Measurements from ENCODE around the gene MED29. TPM values are rescaled to one million over a fixed set of nuclear protein-coding genes. Genes with fewer than 3 reads are reported as not detected.
A peak's percentile ranks its signal among the peaks of the same experiment; 100 is the strongest.

MED29 gene
- total and polyA plus RNA-seq, 2 donors (not counting 1 experiment from before 2014, with no cell fraction given): 23.0 to 28.9 TPM

DNA sequence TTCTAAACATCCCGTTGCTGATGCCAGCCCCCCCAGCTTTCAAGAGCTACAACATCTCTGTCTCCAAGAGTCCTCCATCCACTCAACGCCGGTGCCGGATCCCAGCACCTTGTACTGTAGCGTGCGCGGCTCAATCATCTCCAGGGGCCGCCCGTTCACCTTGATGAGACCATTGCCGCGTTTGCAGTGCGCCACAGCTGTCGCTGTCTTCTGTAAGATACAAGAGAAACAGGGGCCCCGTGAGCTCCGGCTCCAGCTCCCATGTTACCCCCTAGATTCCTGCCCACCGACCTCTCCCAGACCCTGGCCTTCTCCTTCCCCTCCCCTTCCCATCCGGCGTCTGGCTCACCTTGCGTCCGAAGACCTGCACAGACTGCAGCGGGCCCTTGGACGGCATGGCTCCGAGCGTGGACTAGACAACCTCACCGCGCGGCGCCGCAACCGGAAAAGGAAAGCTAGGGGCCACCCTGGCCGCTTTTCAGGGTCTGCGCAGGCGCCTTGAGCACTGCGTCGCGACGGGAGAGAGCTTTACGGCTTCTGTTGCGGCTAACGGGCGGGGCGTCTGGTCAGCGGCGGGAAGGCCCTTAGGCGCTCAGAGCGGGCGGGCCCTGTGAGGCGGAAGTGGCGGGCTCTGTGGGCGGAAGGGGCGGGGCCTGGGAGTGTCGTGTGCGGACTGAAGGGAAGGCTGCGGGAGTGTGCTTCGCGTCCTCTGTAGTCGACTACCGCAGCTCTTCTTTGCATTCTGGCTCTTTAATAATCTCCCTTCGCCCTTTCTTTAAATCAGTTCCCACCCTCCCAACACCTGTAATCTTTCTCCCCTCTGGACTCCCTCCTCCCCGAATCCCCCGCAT is 44.5 kb downstream of the MED29 start, which contains the start of gene RPS16:
Gene RPS16, minus strand, starts transcription at position 451 of the 851 bp plus-strand sequence. Its CDS starts 54 bp downstream, at position 397.
- Histone ChIP-seq H3K4me3 (replicated peaks in 1 of 4; ENCODE audit: control extremely low read depth in 1 of 4, insufficient read depth in 1 of 4, low read depth in 3 of 4, low read length in 4 of 4) (peak within 1 kb of the TSS; percentile 85 to 96 (median 90)), H2AFZ (ENCODE audit: low read length) (no peak within 1 kb of the TSS), H3K4me2 (ENCODE audit: extremely low read depth, insufficient read depth, low read length) (peak within 1 kb of the TSS; percentile 73), H3K9ac (ENCODE audit: insufficient read depth, low read length) (peak within 1 kb of the TSS; percentile 91), H3K36me3 (ENCODE audit: control insufficient read depth, insufficient read depth, low read length) (peaks cover 14% of the 10 kb centered on the region), H3K4me1 (ENCODE audit: control insufficient read depth, extremely low read depth, insufficient read depth, low read length) (peaks cover 13% of the 10 kb centered on the region), H3K27me3 (ENCODE audit: control insufficient read depth, insufficient read depth, low read length) (no peaks in the 10 kb centered on the region), H4K20me1 (ENCODE audit: control insufficient read depth, extremely low read depth, insufficient read depth, low read length) (no peaks in the 10 kb centered on the region), H3K79me2 (ENCODE audit: control insufficient read depth, insufficient read depth, low read length) (peaks cover 29% of the 10 kb centered on the region), H3K27ac (ENCODE audit: insufficient read depth, low read length) (peak within 1 kb of the TSS; percentile 93), H3K9me3 (ENCODE audit: control insufficient read depth, insufficient read depth, low read depth, low read length) (no peaks in the 10 kb centered on the region)
- no peak for TF ChIP-seq EZH2 (IDR thresholded peaks at IDR 0.05; ENCODE audit: low read length, missing control alignments)
- TF ChIP-seq, protein P1, sequence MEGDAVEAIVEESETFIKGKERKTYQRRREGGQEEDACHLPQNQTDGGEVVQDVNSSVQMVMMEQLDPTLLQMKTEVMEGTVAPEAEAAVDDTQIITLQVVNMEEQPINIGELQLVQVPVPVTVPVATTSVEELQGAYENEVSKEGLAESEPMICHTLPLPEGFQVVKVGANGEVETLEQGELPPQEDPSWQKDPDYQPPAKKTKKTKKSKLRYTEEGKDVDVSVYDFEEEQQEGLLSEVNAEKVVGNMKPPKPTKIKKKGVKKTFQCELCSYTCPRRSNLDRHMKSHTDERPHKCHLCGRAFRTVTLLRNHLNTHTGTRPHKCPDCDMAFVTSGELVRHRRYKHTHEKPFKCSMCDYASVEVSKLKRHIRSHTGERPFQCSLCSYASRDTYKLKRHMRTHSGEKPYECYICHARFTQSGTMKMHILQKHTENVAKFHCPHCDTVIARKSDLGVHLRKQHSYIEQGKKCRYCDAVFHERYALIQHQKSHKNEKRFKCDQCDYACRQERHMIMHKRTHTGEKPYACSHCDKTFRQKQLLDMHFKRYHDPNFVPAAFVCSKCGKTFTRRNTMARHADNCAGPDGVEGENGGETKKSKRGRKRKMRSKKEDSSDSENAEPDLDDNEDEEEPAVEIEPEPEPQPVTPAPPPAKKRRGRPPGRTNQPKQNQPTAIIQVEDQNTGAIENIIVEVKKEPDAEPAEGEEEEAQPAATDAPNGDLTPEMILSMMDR (conservative IDR thresholded peaks at IDR 0.05 in 1 of 2, IDR thresholded peaks at IDR 0.05 in 1 of 2; ENCODE audit: low read depth in 1 of 2, low read length in 2 of 2): no peak
- peak; percentile 96 to 98 for DNase-seq (ENCODE audit: low read depth in 2 of 2)

DNA sequence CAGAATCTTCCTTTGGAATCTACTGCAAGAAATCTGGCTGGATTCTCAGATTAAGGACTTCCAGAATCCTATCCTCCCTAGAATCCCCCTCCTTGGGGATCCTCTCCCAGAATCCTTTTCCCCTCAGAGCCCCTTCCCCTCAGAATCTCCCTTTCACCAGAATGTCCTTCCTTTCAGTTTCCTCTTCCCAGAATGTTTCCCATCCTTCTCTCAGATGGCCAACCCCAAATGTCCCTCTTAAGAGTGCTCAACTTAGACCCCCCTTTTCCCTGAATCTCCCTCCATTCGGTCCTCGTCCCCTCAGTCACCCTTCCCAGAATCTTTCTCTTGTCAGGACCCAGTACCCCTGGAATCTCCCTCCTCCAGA is 45.2 kb downstream of the MED29 start:
- H3K4me1 ChIP-seq (ENCODE audit: control insufficient read depth, extremely low read depth, insufficient read depth, low read length): peaks cover 13% of the 10 kb centered on the region
- H3K27me3 ChIP-seq (ENCODE audit: control insufficient read depth, insufficient read depth, low read length): no peaks in the 10 kb centered on the region
- H2AFZ ChIP-seq (ENCODE audit: low read length): no peak overlapping the region
- peaks cover 13% of the 10 kb centered on the region for H3K36me3 ChIP-seq (ENCODE audit: control insufficient read depth, insufficient read depth, low read length)
- no peaks in the 10 kb centered on the region for H4K20me1 ChIP-seq (ENCODE audit: control insufficient read depth, extremely low read depth, insufficient read depth, low read length)
- no peak for DNase-seq (ENCODE audit: low read depth in 2 of 2)
- H3K4me2 ChIP-seq (ENCODE audit: extremely low read depth, insufficient read depth, low read length): peak overlapping the region; percentile 61
- peak overlapping the region; percentile 57 to 86 (median 76) for H3K4me3 ChIP-seq (replicated peaks in 1 of 4; ENCODE audit: control extremely low read depth in 1 of 4, insufficient read depth in 1 of 4, low read depth in 3 of 4, low read length in 4 of 4)
- H3K9ac ChIP-seq (ENCODE audit: insufficient read depth, low read length): peak overlapping the region; percentile 91
- peaks cover 29% of the 10 kb centered on the region for H3K79me2 ChIP-seq (ENCODE audit: control insufficient read depth, insufficient read depth, low read length)
- no peaks in the 10 kb centered on the region for H3K9me3 ChIP-seq (ENCODE audit: control insufficient read depth, insufficient read depth, low read depth, low read length)
- no peak for TF ChIP-seq EZH2 (IDR thresholded peaks at IDR 0.05; ENCODE audit: low read length, missing control alignments)
- TF ChIP-seq, protein P1 (conservative IDR thresholded peaks at IDR 0.05 in 1 of 2, IDR thresholded peaks at IDR 0.05 in 1 of 2; ENCODE audit: low read depth in 1 of 2, low read length in 2 of 2): no peak
- peak overlapping the region; percentile 57 for H3K27ac ChIP-seq (ENCODE audit: insufficient read depth, low read length)

DNA sequence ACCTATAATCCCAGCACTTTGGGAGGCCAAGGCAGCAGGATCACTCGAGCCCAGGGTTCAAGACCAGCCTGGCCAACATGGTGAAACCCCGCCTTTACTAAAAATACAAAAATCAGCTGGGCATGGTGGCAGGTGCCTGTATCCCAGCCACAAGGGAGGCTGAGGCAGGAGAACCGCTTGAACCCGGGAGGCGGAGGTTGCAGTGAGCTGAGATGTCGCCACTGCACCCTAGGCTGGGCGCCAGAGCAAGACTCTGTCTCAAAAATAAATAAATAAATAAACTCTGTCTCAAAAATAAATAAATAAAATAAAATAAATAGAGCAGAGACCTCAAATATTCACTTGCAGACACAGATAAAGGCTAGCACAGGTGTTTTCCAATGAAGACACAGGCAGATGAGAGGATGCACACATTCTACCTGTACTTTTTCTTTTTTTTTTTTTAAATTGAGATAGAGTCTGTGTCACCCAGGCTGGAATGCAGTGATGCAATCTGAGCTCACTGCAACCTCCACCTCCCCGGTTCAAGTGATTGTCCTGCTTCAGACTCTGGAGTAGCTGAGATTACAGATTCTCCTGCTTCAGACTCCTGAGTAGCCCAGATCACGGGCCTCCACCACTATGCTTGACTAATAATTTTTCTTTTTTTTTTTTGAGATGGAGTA is 47.2 kb downstream of the MED29 start:
- H3K4me2 ChIP-seq (ENCODE audit: extremely low read depth, insufficient read depth, low read length): no peak overlapping the region
- H3K27me3 ChIP-seq (ENCODE audit: control insufficient read depth, insufficient read depth, low read length): no peaks in the 10 kb centered on the region
- TF ChIP-seq EZH2 (IDR thresholded peaks at IDR 0.05; ENCODE audit: low read length, missing control alignments): no peak
- TF ChIP-seq, protein P1 (conservative IDR thresholded peaks at IDR 0.05 in 1 of 2, IDR thresholded peaks at IDR 0.05 in 1 of 2; ENCODE audit: low read depth in 1 of 2, low read length in 2 of 2): no peak
- H3K79me2 ChIP-seq (ENCODE audit: control insufficient read depth, insufficient read depth, low read length): peaks cover 23% of the 10 kb centered on the region
- H3K27ac ChIP-seq (ENCODE audit: insufficient read depth, low read length): no peak overlapping the region
- peaks cover 13% of the 10 kb centered on the region for H3K4me1 ChIP-seq (ENCODE audit: control insufficient read depth, extremely low read depth, insufficient read depth, low read length)
- H3K9me3 ChIP-seq (ENCODE audit: control insufficient read depth, insufficient read depth, low read depth, low read length): no peaks in the 10 kb centered on the region
- peak in 1 of 2 donors; percentile 41 for DNase-seq (ENCODE audit: low read depth in 2 of 2)
- no peak overlapping the region for H3K4me3 ChIP-seq (replicated peaks in 1 of 4; ENCODE audit: control extremely low read depth in 1 of 4, insufficient read depth in 1 of 4, low read depth in 3 of 4, low read length in 4 of 4)
- peaks cover 7% of the 10 kb centered on the region for H3K36me3 ChIP-seq (ENCODE audit: control insufficient read depth, insufficient read depth, low read length)
- H4K20me1 ChIP-seq (ENCODE audit: control insufficient read depth, extremely low read depth, insufficient read depth, low read length): no peaks in the 10 kb centered on the region
- no peak overlapping the region for H2AFZ ChIP-seq (ENCODE audit: low read length)
- no peak overlapping the region for H3K9ac ChIP-seq (ENCODE audit: insufficient read depth, low read length)
